Lower leg skin (tissue), 4 donors: ENCODE data around the gene OOSP4B. TPM values are rescaled to one million over a fixed set of nuclear protein-coding genes. Genes with fewer than 3 reads are reported as not detected.
"Not testable (repeated sequence)": the region's sequence is repeated elsewhere in the genome, so short reads cannot be mapped to it uniquely, and the experiment has no call there.

Source experiments
- DNase-seq, 2 donors: peaks; one replicate each; pipeline ENCODE4 v3.0.0-alpha.2; 2019; ENCODE audit warnings: low spot score in 2 of 2
- H3K4me3 ChIP-seq: fragments of 200-600 bp; sonication (generic); 2 replicates; pipeline ENCODE4 v1.5.1; 2017; ENCODE audit warnings: mild to moderate bottlenecking, low read depth; ENCODE audit not compliant: poor library complexity, severe bottlenecking
- POLR2A ChIP-seq, 2 donors: fragments of 450-650 bp; IDR thresholded peaks; one replicate each; pipeline ENCODE4 v1.6.1; 2016 to 2017; ENCODE audit warnings: antibody characterized with exemption in 2 of 2, mild to moderate bottlenecking in 1 of 2, moderate library complexity in 1 of 2
- WGBS, 2 donors: methylation state at CpG; one replicate each; pipeline ENCODE4 v1.1.5; 2018; 5-methylcytosine and 5-hydroxymethylcytosine counted together
- intact Hi-C: fragments of 100-400 bp; cut with DNase I; formaldehyde crosslinking; loops from one replicate; pipeline ENCODE4 v1.15.0; 2023; ENCODE audit warnings: low total_unique reads
- total RNA-seq, 4 donors: library from RNA; depleted of rRNA; stranded (reverse); fragments of >200 nt; gene quantifications; one replicate each; pipeline ENCODE4 v1.1.0, GENCODE V29; 2016
- TF ChIP-seq, protein P1 (sequence below), 3 donors: fragments of 450-650 bp; IDR thresholded peaks; one replicate each; pipeline ENCODE4 v1.5.1; 2016; ENCODE audit warnings: antibody characterized with exemption in 3 of 3, mild to moderate bottlenecking in 3 of 3, moderate library complexity in 2 of 3

Gene OOSP4B
- total RNA-seq, 4 donors from 2014 or later: not detected

- 71 to 77% methylated on average over 2 of the region's 2 CpGs for WGBS, 2 donors
- intact Hi-C loops: no loop called here
- no peak overlapping the region for H3K4me3 ChIP-seq
- TF ChIP-seq, protein P1, sequence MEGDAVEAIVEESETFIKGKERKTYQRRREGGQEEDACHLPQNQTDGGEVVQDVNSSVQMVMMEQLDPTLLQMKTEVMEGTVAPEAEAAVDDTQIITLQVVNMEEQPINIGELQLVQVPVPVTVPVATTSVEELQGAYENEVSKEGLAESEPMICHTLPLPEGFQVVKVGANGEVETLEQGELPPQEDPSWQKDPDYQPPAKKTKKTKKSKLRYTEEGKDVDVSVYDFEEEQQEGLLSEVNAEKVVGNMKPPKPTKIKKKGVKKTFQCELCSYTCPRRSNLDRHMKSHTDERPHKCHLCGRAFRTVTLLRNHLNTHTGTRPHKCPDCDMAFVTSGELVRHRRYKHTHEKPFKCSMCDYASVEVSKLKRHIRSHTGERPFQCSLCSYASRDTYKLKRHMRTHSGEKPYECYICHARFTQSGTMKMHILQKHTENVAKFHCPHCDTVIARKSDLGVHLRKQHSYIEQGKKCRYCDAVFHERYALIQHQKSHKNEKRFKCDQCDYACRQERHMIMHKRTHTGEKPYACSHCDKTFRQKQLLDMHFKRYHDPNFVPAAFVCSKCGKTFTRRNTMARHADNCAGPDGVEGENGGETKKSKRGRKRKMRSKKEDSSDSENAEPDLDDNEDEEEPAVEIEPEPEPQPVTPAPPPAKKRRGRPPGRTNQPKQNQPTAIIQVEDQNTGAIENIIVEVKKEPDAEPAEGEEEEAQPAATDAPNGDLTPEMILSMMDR (IDR thresholded peaks at IDR 0.05): no peak
- no peak for TF ChIP-seq POLR2A (IDR thresholded peaks at IDR 0.05)
- no peak for DNase-seq
Observed at GRCh38 chr11:60003729-60004128, 13.3 kb upstream of the OOSP4B start.

DNA sequence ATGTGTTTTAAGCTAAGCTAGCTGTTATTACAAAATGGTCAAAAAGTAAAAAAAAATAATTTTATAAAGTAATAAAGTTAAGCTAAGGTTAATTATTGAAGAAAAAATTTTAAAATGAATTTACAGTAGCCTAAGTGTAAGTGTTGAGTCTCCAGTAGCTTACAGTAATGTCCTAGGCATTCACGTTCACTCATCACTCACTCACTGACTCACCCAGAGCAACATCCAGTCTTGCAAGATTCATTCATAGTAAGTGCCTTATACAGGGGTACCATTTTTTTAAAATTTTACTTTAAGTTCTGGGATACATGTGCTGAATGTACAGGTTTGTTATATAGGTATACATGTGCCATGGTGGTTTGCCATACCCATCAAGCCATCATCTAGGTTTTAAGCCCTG, 11.6 kb upstream of the OOSP4B start:
- intact Hi-C loops: no loop called here
- WGBS, 2 donors: 35 to 88% methylated on average over 1 of the region's 1 CpG
- no peak overlapping the region for H3K4me3 ChIP-seq
- TF ChIP-seq, protein P1 (IDR thresholded peaks at IDR 0.05): no peak
- no peak for TF ChIP-seq POLR2A (IDR thresholded peaks at IDR 0.05)
- DNase-seq: no peak

- WGBS, 2 donors: 59% methylated on average over 8 of the region's 8 CpGs
- no peak overlapping the region for H3K4me3 ChIP-seq
- intact Hi-C loops: no loop called here
- DNase-seq: no peak
- TF ChIP-seq, protein P1 (IDR thresholded peaks at IDR 0.05): no peak
- no peak for TF ChIP-seq POLR2A (IDR thresholded peaks at IDR 0.05)
Observed at GRCh38 chr11:60018058-60018457, 1.1 kb downstream of the OOSP4B start.

- DNase-seq, intact Hi-C loops, H3K4me3 ChIP-seq: not testable (repeated sequence)
- WGBS, 2 donors: 90 to 93% methylated on average over 6 to 9 of the region's 27 CpGs
Observed at GRCh38 chr11:60020376-60020775, 3.4 kb downstream of the OOSP4B start.

DNA sequence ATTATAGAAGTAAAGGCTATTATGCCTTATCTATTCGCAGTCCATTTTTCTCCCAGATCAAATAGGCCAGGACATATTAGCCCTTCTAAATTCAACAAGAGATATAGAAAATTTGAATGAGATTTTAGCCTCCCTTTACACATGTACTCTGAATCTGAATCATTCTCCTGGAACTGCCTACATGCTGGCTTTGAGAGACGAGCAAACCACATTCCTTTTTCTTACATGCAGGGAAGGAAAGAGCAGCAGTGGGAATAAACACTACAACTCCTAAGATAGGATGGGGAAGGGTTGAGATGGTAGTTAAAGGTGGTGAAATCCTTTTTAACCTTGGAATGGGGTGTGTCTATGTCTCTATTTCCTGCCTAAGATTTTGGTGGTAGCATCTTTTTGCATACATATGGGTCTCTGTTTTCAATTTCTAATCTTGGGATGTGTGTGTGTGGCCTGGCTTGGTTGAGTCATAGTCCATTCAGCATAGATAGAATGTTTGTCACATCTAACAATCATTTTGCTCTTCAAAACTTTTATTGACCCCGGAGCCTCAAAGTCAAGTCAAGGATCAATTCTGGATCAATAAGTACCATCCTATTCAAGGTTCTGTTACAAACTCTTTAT, 12.1 kb downstream of the OOSP4B start:
- no peak overlapping the region for H3K4me3 ChIP-seq
- TF ChIP-seq POLR2A (IDR thresholded peaks at IDR 0.05): no peak
- TF ChIP-seq, protein P1 (IDR thresholded peaks at IDR 0.05): no peak
- 73 to 74% methylated on average over 3 of the region's 3 CpGs for WGBS, 2 donors
- no peak for DNase-seq
- intact Hi-C loops: no loop called here

GRCh38 chr11:60040109-60040508, 23.1 kb downstream of the OOSP4B start, which contains the start of gene OOSP2:
OOSP2 (plus strand) TSS chr11:60040409; CDS start chr11:60040460, 51 bp downstream.
- no peak for DNase-seq
- no peak within 1 kb of the TSS for H3K4me3 ChIP-seq
- 88 to 90% methylated on average over 8 of the region's 8 CpGs for WGBS, 2 donors
- intact Hi-C loops: no loop called here
- TF ChIP-seq, protein P1 (IDR thresholded peaks at IDR 0.05): no peak
- no peak for TF ChIP-seq POLR2A (IDR thresholded peaks at IDR 0.05)

DNA sequence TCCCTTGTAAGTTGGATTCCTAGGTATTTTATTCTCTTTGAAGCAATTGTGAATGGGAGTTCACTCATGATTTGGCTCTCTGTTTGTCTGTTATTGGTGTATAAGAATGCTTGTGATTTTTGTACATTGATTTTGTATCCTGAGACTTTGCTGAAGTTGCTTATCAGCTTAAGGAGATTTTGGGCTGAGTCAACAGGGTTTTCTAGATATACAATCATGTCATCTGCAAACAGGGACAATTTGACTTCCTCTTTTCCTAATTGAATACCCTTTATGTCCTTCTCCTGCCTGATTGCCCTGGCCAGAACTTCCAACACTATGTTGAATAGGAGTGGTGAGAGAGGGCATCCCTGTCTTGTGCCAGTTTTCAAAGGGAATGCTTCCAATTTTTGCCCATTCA, 33.4 kb downstream of the OOSP4B start:
- intact Hi-C loops, DNase-seq, H3K4me3 ChIP-seq: not testable (repeated sequence)

- WGBS, 2 donors: 31 to 63% methylated on average over 3 of the region's 3 CpGs
Observed at GRCh38 chr11:60050839-60051238, 33.9 kb downstream of the OOSP4B start.

More at GRCh38 chr11:60050839-60051238, 33.9 kb downstream of the OOSP4B start:
- intact Hi-C loops, DNase-seq, H3K4me3 ChIP-seq: not testable (repeated sequence)
